Posterior vena cava (tissue), 2 donors: Measurements from ENCODE around the gene RAB35. TPM values are rescaled to one million over a fixed set of nuclear protein-coding genes. Genes with fewer than 3 reads are reported as not detected.
"Not testable (repeated sequence)": the region's sequence is repeated elsewhere in the genome, so short reads cannot be mapped to it uniquely, and the experiment has no call there.

Experiments used
- DNase-seq: peaks from one replicate; pipeline ENCODE4 v3.0.0-alpha.2; 2020; ENCODE audit warnings: low spot score
- intact Hi-C, 2 donors: fragments of 100-400 bp; cut with DNase I; formaldehyde crosslinking; loops; one replicate each; pipeline versions ENCODE4 v1.14.1 to v1.14.2; 2022 to 2023
- total RNA-seq, 2 donors: library from RNA; stranded (reverse); fragmentation: NEBNext Ultra II Directional; extraction: Animal tissue kit (Norgen Biotek cat#: 25700); gene quantifications; one replicate each; pipeline ENCODE4 v1.2.1, GENCODE V29; 2021
- donor health status: DM: yes; HTN: yes; CAD: no.
- donor health status: DM: yes; HTN: yes; CAD: no.

RAB35 gene
- total RNA-seq, 2 donors from 2014 or later: 47.4 to 55.9 TPM

GRCh38 chr12:120069278-120069677 is 47.3 kb downstream of the RAB35 start:
- no peak for DNase-seq
- intact Hi-C loops: loop anchor here in 1 of 2 donors (1.0 kb wide), 1 partner anchor 24 kb away; no protein-coding TSS in a partner anchor

- no peak for DNase-seq
- intact Hi-C loops: no loop called here
Measured at GRCh38 chr12:120067901-120068300, 48.7 kb downstream of the RAB35 start.

GRCh38 chr12:120067084-120067869 is 49.3 kb downstream of the RAB35 start:
- DNase-seq: no peak
- intact Hi-C loops: no loop called here

- intact Hi-C loops: no loop called here
- DNase-seq: no peak
Measured at GRCh38 chr12:120066341-120066740, 50.2 kb downstream of the RAB35 start.

GRCh38 chr12:120065472-120065871 is 51.1 kb downstream of the RAB35 start:
- intact Hi-C loops: no loop called here

GRCh38 chr12:120064054-120064940 is 52.3 kb downstream of the RAB35 start:
- intact Hi-C loops: no loop called here

More at GRCh38 chr12:120065472-120065871, 51.1 kb downstream of the RAB35 start:
- DNase-seq: no peak

GRCh38 chr12:120062976-120063579 is 53.5 kb downstream of the RAB35 start:
- intact Hi-C loops: no loop called here
- DNase-seq: no peak

More at GRCh38 chr12:120064054-120064940, 52.3 kb downstream of the RAB35 start:
- no peak for DNase-seq

GRCh38 chr12:120061575-120062214 is 54.9 kb downstream of the RAB35 start:
- DNase-seq: no peak
- intact Hi-C loops: no loop called here

- intact Hi-C loops: no loop called here
- no peak for DNase-seq
Measured at GRCh38 chr12:120060717-120061116, 55.8 kb downstream of the RAB35 start.

GRCh38 chr12:120060196-120060595 is 56.4 kb downstream of the RAB35 start:
- DNase-seq: no peak
- intact Hi-C loops: no loop called here

- no peak for DNase-seq
- intact Hi-C loops: no loop called here
Measured at GRCh38 chr12:120056739-120057138, 59.8 kb downstream of the RAB35 start.

- intact Hi-C loops: no loop called here
- DNase-seq: no peak
Measured at GRCh38 chr12:120055231-120056000, 61.1 kb downstream of the RAB35 start.

- intact Hi-C loops: no loop called here
- no peak for DNase-seq
Measured at GRCh38 chr12:120054293-120054692, 62.3 kb downstream of the RAB35 start.

- no peak for DNase-seq
- intact Hi-C loops: no loop called here
Measured at GRCh38 chr12:120051535-120051934, 65.0 kb downstream of the RAB35 start.

GRCh38 chr12:120049426-120049825 is 67.1 kb downstream of the RAB35 start:
- intact Hi-C loops: no loop called here
- no peak for DNase-seq

GRCh38 chr12:120048263-120048662 is 68.3 kb downstream of the RAB35 start:
- intact Hi-C loops: no loop called here
- no peak for DNase-seq

- intact Hi-C loops: no loop called here
- no peak for DNase-seq
Measured at GRCh38 chr12:120047072-120047471, 69.5 kb downstream of the RAB35 start.

GRCh38 chr12:120045367-120045766 is 71.2 kb downstream of the RAB35 start:
- DNase-seq, intact Hi-C loops: not testable (repeated sequence)
